Transverse colon (tissue), 4 donors: ENCODE data around the gene P2RX5.

Experiments
- EP300 ChIP-seq: sonication (generic); formaldehyde crosslinking; IDR thresholded peaks from one replicate; pipeline ENCODE4 v1.6.1; 2017; ENCODE audit warnings: antibody characterized with exemption, low read depth
- POLR2A ChIP-seq: fragments of 450-650 bp; IDR thresholded peaks from one replicate; pipeline ENCODE4 v1.6.1; 2016; ENCODE audit warnings: antibody characterized with exemption, mild to moderate bottlenecking, moderate library complexity
- POLR2AphosphoS5 ChIP-seq, 3 donors: sonication (generic); formaldehyde crosslinking; IDR thresholded peaks; one replicate each; pipeline ENCODE4 v1.6.1; 2016; ENCODE audit warnings: antibody characterized with exemption in 3 of 3
- TF ChIP-seq, protein P1 (sequence below), 5 experiments: fragments of 200-600 bp in 3 of 5; fragments of 450-650 bp in 2 of 5; sonication (generic) in 3 of 5; IDR thresholded peaks; 1 replicate in 2 of 5; 2 replicates in 3 of 5; pipeline ENCODE4 v1.5.1; 2016 to 2017; ENCODE audit warnings: antibody characterized with exemption in 5 of 5, inconsistent platforms in 3 of 5, mild to moderate bottlenecking in 2 of 5, moderate library complexity in 1 of 5

DNA sequence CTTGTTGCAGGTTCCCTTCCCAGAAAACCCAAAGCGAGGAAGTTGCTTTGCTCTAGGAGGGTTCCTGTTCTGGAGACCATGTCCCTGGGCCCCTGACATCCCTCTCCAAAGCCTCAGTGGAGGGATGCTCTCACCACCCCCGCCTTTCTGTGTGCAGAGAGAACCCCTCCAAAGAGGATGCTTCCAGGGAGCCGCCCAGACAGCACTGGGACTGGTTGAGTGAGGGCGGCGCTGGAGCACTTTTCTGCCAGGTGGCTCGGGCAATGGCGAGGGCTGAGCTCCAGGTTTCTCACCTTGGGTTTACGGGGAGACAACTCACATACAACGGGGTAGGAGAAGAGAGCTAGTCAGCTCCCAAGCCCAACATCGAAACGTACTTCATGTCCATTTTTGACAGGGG, 20.1 kb downstream of the P2RX5 start:
- TF ChIP-seq POLR2A (no peak), EP300 (no peak), POLR2AphosphoS5 (IDR thresholded peaks at IDR 0.05) (no peak)
- TF ChIP-seq, protein P1, sequence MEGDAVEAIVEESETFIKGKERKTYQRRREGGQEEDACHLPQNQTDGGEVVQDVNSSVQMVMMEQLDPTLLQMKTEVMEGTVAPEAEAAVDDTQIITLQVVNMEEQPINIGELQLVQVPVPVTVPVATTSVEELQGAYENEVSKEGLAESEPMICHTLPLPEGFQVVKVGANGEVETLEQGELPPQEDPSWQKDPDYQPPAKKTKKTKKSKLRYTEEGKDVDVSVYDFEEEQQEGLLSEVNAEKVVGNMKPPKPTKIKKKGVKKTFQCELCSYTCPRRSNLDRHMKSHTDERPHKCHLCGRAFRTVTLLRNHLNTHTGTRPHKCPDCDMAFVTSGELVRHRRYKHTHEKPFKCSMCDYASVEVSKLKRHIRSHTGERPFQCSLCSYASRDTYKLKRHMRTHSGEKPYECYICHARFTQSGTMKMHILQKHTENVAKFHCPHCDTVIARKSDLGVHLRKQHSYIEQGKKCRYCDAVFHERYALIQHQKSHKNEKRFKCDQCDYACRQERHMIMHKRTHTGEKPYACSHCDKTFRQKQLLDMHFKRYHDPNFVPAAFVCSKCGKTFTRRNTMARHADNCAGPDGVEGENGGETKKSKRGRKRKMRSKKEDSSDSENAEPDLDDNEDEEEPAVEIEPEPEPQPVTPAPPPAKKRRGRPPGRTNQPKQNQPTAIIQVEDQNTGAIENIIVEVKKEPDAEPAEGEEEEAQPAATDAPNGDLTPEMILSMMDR (IDR thresholded peaks at IDR 0.05), result no peak
